ENCODE results near the gene ZNF846. TPM values are rescaled to one million over a fixed set of nuclear protein-coding genes. Genes with fewer than 3 reads are reported as not detected.
"Not testable (repeated sequence)": the region's sequence is repeated elsewhere in the genome, so short reads cannot be mapped to it uniquely, and the experiment has no call there.

Gene ZNF846
- total RNA-seq, 6 experiments from 2014 or later, result 2.8 to 4.6 (median 4.0) TPM

DNA sequence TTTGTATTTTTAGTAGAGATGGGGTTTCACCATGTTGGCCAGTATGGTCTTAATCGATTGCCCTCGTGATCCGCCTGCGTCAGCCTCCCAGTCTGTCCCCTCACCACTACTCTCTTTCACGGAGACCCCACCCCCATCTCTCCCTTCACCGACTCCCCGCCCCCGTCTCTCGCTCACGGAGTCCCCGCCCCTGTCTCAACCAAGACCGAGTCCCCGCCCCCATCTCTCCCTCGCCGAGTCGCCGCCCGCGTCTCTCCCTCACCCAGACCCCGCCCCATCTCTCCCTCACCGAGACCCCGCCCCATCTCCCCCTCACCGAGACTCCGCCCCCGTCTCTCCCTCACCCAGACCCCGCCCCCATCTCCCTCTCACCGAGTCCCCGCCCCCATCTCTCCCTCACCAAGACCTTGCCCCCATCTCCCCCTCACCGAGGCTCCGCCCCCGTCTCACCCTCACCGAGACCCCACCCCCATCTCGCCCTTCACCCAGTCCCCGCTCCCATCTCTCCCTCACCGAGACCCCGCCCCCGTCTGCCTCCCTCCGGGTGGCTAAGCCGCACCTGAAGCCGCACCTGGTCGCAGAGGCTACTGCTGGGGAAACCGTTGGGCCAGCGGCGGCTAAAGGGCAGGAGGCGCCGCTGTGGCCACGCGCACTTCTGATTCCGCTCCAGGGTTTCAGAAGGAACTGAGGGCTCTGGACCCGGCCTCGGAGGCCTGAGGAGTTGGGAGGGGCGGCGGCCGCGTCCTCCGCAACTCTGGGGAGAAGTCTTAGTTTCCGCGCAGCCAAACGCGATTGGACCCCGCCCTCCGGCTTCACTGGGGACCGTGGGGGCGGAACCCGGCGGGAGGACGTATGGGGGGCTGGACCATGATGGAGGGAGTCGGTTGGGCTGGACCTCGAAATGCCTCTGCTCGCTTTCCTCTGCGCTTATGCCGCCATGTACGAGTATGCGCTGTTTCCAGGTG is 17.1 kb upstream of the ZNF846 start:
- TF ChIP-seq, protein P1, sequence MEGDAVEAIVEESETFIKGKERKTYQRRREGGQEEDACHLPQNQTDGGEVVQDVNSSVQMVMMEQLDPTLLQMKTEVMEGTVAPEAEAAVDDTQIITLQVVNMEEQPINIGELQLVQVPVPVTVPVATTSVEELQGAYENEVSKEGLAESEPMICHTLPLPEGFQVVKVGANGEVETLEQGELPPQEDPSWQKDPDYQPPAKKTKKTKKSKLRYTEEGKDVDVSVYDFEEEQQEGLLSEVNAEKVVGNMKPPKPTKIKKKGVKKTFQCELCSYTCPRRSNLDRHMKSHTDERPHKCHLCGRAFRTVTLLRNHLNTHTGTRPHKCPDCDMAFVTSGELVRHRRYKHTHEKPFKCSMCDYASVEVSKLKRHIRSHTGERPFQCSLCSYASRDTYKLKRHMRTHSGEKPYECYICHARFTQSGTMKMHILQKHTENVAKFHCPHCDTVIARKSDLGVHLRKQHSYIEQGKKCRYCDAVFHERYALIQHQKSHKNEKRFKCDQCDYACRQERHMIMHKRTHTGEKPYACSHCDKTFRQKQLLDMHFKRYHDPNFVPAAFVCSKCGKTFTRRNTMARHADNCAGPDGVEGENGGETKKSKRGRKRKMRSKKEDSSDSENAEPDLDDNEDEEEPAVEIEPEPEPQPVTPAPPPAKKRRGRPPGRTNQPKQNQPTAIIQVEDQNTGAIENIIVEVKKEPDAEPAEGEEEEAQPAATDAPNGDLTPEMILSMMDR (IDR thresholded peaks at IDR 0.05), result no peak
- TF ChIP-seq POLR2A (IDR thresholded peaks at IDR 0.05), result peak; percentile 84
- ATAC-seq, result peak; percentile 93 to 96 (median 94)
- intact Hi-C loops (cut with DNase I), result loop anchor here (5.0 kb wide), 2 partner anchors 158 to 163 kb away; partner anchors contain the start of gene ZNF561 (in 1 of the 2)
- H3K27ac ChIP-seq, result peak overlapping the region; percentile 81 to 92 (median 90)
- peak overlapping the region; percentile 55 to 75 (median 73) for H3K4me3 ChIP-seq
- 2% methylated on average over 55 of the region's 74 CpGs for WGBS (ENCODE audit: insufficient coverage, low coverage, low lambda C conversion rate, missing lambda C conversion rate)
- no peaks in the 10 kb centered on the region for H3K27me3 ChIP-seq
- peaks cover 0 to 11% (median 2%) of the 10 kb centered on the region in 4 donors for H3K4me1 ChIP-seq
- no peaks in the 10 kb centered on the region for H3K9me3 ChIP-seq
- peak; percentile 99 for DNase-seq
- H3K36me3 ChIP-seq, result no peaks in the 10 kb centered on the region

DNA sequence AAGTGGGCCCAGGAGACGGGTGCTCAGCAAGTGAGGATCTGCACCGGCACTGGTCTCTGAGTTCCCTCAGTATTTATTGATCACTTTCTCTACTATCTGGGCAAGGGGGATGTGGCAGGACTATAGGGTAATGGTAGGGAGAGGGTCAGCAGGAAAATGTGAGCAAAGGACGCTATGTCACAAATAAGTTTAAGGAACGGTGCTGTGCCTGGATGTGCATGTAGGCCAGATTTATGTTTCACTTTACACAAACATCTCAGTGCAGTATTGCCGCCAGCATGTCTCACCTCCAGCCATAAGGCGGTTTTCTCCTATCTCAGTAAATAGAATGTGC is 15.6 kb upstream of the ZNF846 start:
- DNase-seq; ATAC-seq; H3K4me3 ChIP-seq; H3K27me3 ChIP-seq; H3K9me3 ChIP-seq; intact Hi-C loops (cut with DNase I); H3K36me3 ChIP-seq: not testable (repeated sequence)
- peak overlapping the region in 2 of 3 donors; percentile 22 to 33 for H3K27ac ChIP-seq
- H3K4me1 ChIP-seq, result peaks cover 0 to 11% (median 2%) of the 10 kb centered on the region in 4 donors
- WGBS (ENCODE audit: insufficient coverage, low coverage, low lambda C conversion rate, missing lambda C conversion rate), result 87% methylated on average over 4 of the region's 6 CpGs

DNA sequence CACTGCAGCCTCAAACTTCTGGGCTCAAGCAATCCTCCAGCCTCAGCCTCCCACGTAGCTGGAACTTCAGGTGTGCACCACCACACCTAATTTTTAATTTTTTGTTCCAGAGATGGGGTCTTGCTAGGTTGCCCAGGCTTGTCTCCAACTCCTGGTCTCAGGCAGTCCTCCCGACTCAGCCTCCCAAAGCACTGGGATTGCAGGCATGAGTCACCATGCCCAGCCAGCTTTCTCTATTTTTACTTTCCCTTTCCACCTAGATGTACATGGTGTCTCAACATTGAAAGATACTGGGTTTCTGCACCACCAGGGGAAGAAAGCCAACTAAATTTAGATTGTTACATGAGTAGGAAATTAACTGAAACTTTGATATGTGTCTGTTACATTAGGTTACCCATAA is 13.8 kb upstream of the ZNF846 start:
- Histone ChIP-seq H3K4me1 (peaks cover 0 to 11% (median 2%) of the 10 kb centered on the region in 4 donors), H3K9me3 (no peaks in the 10 kb centered on the region), H3K27me3 (no peaks in the 10 kb centered on the region), H3K27ac (no peak overlapping the region), H3K36me3 (no peaks in the 10 kb centered on the region), H3K4me3 (no peak overlapping the region)
- DNase-seq (no peak), ATAC-seq (no peak)
- 73% methylated on average over 2 of the region's 2 CpGs for WGBS (ENCODE audit: insufficient coverage, low coverage, low lambda C conversion rate, missing lambda C conversion rate)
- intact Hi-C loops (cut with DNase I), result no loop called here
- TF ChIP-seq, protein P1 (IDR thresholded peaks at IDR 0.05), result no peak

DNA sequence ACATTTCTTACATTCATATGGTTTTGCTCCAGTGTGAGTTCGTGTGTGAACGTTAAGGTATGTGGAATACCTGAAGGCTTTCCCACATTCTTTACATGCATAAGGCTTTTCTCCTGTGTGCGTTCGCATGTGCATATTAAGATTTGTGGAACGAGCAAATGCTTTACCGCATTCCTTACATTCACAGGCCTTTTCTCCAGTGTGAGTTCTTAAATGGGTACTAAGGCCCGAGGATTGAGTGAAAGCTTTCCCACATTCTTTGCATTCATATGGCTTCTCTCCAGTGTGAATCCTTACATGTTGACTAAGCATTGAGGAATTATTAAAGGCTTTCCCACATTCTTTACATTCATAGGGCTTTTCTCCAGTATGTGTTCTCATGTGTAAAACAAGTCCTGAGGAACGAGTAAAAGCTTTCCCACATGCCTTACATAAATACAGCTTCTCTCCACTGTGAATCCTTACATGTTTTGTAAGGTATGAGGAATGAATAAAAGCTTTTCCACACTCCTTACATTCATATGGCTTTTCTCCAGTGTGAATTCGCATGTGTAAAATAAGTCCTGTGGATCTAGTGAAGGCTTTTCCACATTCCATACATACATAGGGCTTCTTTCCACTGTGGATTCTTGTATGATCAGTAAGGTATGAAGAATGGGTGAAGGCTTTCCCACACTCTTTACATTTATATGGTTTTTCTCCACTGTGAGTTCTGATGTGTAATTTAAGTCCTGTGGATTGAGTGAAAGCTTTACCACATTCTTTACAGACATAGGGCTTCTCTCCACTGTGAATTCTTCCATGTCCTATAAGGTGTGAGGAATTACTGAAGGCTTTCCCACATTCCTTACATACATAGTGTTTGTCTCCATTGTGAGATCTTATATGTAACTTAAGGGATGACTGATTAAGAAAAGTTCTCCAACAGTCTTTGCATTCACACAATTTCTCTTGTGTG is 10.7 kb downstream of the ZNF846 start:
- intact Hi-C loops (cut with DNase I), result no loop called here
- TF ChIP-seq, protein P1 (IDR thresholded peaks at IDR 0.05), result no peak
- TF ChIP-seq POLR2A (IDR thresholded peaks at IDR 0.05), result no peak
- ATAC-seq, result no peak
- no peak for DNase-seq
- H3K36me3 ChIP-seq, result peaks cover 0 to 35% (median 7%) of the 10 kb centered on the region in 4 donors
- H3K4me3 ChIP-seq, result no peak overlapping the region
- H3K4me1 ChIP-seq, result no peaks in the 10 kb centered on the region
- 93% methylated on average over 9 of the region's 9 CpGs for WGBS (ENCODE audit: insufficient coverage, low coverage, low lambda C conversion rate, missing lambda C conversion rate)
- H3K9me3 ChIP-seq, result peaks cover 3 to 62% (median 13%) of the 10 kb centered on the region in 4 donors
- no peak overlapping the region for H3K27ac ChIP-seq
- no peaks in the 10 kb centered on the region for H3K27me3 ChIP-seq

Data from right lobe of liver (tissue), 6 donors.